ENCODE measurements around the gene CLNK. TPM values are rescaled to one million over a fixed set of nuclear protein-coding genes. Genes with fewer than 3 reads are reported as not detected.
A peak's percentile ranks its signal among the peaks of the same experiment; 100 is the strongest.

Gene CLNK
- polyA plus RNA-seq, 1 donor = 0.52 TPM

DNA sequence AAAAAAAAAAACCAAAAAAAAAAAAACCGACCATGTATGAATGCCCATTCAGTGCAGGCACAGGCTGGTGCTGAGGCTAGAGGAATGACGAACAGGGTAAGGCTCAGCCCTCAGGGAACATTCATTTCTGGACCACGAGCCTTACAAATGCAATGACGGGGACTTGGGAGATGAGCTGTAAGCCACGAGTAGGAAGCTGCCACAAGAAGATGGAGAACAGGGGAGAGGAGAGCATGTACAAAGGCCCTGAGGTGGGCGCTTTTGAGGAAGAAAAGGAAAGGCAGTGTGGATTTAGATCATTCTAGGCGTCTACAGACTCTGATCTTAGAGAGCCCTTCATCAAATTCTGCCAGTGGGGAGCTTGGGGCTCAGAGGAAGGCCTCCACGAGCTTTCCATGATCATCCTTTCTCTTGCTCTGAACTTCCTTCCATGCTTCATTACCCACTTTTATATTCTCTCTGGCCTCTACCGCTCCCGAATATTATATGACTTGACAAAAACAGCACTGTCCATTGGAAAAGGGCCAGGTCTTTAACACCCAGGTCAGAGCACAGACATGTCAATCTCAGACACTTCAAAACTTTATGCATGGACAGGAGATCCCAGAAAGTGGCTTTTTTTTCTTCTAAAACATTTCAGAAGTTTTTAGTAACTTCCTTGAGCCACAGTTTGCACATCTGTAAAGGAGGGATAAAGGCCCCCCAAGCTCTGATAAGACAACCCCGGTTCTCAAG is 224.1 kb downstream of the CLNK start:
- Histone ChIP-seq H3K9me3 (ENCODE audit: control insufficient read depth, low read depth, low read length) (peaks cover 15% of the 10 kb centered on the region), H3K27ac (ENCODE audit: low read length) (no peak overlapping the region), H3K36me3 (ENCODE audit: control insufficient read depth, insufficient read depth, low read length) (no peaks in the 10 kb centered on the region), H3K4me3 (ENCODE audit: low read length) (no peak overlapping the region), H3K27me3 (ENCODE audit: control insufficient read depth, insufficient read depth, low read length) (peaks cover 32% of the 10 kb centered on the region), H3K4me1 (ENCODE audit: control insufficient read depth, insufficient read depth, low read length) (peaks cover 12% of the 10 kb centered on the region)
- 100% methylated on average over 1 of the region's 11 CpGs for WGBS (ENCODE audit: insufficient coverage, low lambda C conversion rate)
- no peak for DNase-seq

DNA sequence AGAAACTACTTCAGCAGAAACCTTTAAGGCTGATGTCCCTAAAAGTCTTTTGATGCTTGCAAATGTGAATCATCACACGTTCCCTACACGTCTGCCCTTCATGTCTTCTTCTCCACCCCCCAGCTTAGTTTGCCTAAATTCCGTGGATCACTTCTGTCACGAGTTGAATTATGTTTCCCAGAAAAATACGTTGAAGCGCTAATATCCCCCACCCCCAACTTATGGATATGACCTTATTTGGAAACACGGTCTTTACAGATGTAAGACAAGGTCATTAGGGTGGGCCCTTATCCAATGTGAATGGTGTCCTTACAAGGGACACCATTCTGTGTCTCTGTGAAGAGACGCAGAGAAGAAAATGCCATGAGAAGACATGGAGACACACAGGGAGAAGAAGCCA is 225.3 kb downstream of the CLNK start:
- WGBS (ENCODE audit: insufficient coverage, low lambda C conversion rate) = 78% methylated on average over 3 of the region's 8 CpGs
- DNase-seq = no peak
- peaks cover 12% of the 10 kb centered on the region for H3K4me1 ChIP-seq (ENCODE audit: control insufficient read depth, insufficient read depth, low read length)
- peaks cover 32% of the 10 kb centered on the region for H3K27me3 ChIP-seq (ENCODE audit: control insufficient read depth, insufficient read depth, low read length)
- no peak overlapping the region for H3K4me3 ChIP-seq (ENCODE audit: low read length)
- peaks cover 9% of the 10 kb centered on the region for H3K36me3 ChIP-seq (ENCODE audit: control insufficient read depth, insufficient read depth, low read length)
- H3K27ac ChIP-seq (ENCODE audit: low read length) = no peak overlapping the region
- peaks cover 15% of the 10 kb centered on the region for H3K9me3 ChIP-seq (ENCODE audit: control insufficient read depth, low read depth, low read length)

DNA sequence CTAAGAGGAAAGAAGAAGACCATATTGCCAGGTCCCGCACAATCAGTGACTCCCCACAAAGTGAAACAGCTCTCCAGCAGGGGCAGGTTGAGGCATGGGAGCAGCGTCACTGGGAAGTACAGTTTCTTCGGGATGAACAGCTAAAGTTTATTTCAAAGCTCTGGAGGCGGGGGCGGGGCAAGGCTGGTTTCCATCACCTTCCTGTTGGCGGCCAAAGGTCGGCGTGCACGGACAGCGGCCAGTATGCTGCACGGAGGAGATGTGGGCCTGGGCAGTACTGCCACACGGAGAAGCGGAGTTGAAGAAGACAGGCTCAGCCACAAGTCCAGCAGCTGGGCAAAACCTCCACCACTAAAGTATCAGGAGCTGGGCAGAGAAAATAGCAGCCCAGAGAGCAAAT is 226.4 kb downstream of the CLNK start:
- peak in 1 of 2 donors; percentile 23 for DNase-seq
- Histone ChIP-seq H3K4me3 (ENCODE audit: low read length) (no peak overlapping the region), H3K27me3 (ENCODE audit: control insufficient read depth, insufficient read depth, low read length) (peaks cover 31% of the 10 kb centered on the region), H3K36me3 (ENCODE audit: control insufficient read depth, insufficient read depth, low read length) (peaks cover 14% of the 10 kb centered on the region), H3K4me1 (ENCODE audit: control insufficient read depth, insufficient read depth, low read length) (peaks cover 12% of the 10 kb centered on the region), H3K9me3 (ENCODE audit: control insufficient read depth, low read depth, low read length) (peaks cover 15% of the 10 kb centered on the region), H3K27ac (ENCODE audit: low read length) (no peak overlapping the region)
- WGBS (ENCODE audit: insufficient coverage, low lambda C conversion rate) = no CpG with 5 or more reads among the region's 13 CpGs

DNA sequence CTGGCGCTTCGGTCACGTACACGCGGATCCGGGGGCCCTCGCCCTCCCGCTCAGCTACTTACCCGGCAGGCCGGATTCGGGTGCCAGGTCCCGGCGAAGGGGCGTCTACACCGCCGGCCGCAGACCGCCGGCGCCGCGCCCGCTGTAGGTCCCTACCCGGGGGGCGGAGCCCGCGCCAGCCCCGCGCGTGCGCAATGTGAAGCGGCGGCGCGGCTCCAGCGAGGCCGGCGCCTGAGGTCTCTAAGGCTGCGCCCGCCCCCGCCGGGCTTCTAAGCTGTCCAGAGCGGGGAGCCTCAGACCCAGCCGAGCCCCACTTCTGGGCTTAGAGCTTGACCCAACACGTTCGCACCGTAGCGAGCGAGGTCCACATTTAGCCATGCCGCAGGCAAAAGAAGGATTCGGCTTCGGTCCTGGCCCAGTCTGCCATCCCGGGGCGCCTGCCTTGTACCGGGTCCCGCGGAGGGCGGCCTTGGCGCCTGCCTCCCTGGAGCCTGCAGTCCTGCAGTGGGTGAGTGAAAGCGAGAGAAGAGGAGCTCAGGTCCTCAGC is 227.2 kb downstream of the CLNK start, which contains the start of gene ZNF518B:
Gene ZNF518B (minus strand): TSS at position 172 of the 547 bp plus-strand sequence. CDS start 11,098 bp downstream, outside the sequence.
- H3K9me3 ChIP-seq (ENCODE audit: control insufficient read depth, low read depth, low read length) = peaks cover 15% of the 10 kb centered on the region
- peaks cover 22% of the 10 kb centered on the region for H3K27me3 ChIP-seq (ENCODE audit: control insufficient read depth, insufficient read depth, low read length)
- H3K27ac ChIP-seq (ENCODE audit: low read length) = no peak within 1 kb of the TSS
- peaks cover 22% of the 10 kb centered on the region for H3K36me3 ChIP-seq (ENCODE audit: control insufficient read depth, insufficient read depth, low read length)
- peak; percentile 72 to 80 for DNase-seq
- peaks cover 12% of the 10 kb centered on the region for H3K4me1 ChIP-seq (ENCODE audit: control insufficient read depth, insufficient read depth, low read length)
- peak within 1 kb of the TSS; percentile 63 for H3K4me3 ChIP-seq (ENCODE audit: low read length)
- WGBS (ENCODE audit: insufficient coverage, low lambda C conversion rate) = no CpG with 5 or more reads among the region's 60 CpGs

DNA sequence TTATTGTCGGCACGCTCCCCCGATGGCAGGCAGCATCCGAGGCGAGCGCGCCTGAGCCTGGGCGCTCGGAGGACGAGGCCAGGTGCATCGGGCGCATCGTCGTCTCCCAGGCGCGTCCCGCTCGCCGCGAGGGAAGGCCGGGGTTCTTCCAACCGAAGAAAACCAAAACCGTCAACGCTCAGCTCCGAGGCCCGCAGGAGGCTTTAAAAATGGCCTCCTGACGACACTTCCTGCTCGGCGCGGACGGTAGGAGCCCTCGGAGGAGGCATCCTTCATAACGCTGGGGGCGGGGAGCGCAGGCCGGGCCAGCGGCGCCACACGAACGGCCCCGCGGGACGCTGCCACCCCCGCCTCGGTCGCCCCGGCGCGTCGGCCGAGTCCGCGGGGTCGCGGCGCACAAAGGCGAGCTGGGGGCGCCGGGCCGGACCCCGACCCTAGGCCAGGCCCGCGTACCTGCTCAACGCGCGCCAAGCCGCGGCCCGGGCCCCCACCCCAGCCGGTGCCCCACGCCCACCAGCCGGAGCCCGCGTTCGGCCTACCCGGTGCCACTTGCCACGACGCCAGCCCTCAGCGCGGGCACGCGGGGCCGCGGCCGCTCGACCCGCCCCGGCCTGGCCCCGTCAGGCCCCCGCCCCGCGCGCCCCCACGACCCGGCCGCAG is 227.8 kb downstream of the CLNK start:
- Histone ChIP-seq H3K9me3 (ENCODE audit: control insufficient read depth, low read depth, low read length) (peaks cover 13% of the 10 kb centered on the region), H3K27me3 (ENCODE audit: control insufficient read depth, insufficient read depth, low read length) (peaks cover 16% of the 10 kb centered on the region), H3K27ac (ENCODE audit: low read length) (no peak overlapping the region), H3K36me3 (ENCODE audit: control insufficient read depth, insufficient read depth, low read length) (peaks cover 28% of the 10 kb centered on the region), H3K4me1 (ENCODE audit: control insufficient read depth, insufficient read depth, low read length) (peaks cover 12% of the 10 kb centered on the region), H3K4me3 (ENCODE audit: low read length) (peak overlapping the region; percentile 63)
- DNase-seq = peak; percentile 48 to 86
- no CpG with 5 or more reads among the region's 96 CpGs for WGBS (ENCODE audit: insufficient coverage, low lambda C conversion rate)

DNA sequence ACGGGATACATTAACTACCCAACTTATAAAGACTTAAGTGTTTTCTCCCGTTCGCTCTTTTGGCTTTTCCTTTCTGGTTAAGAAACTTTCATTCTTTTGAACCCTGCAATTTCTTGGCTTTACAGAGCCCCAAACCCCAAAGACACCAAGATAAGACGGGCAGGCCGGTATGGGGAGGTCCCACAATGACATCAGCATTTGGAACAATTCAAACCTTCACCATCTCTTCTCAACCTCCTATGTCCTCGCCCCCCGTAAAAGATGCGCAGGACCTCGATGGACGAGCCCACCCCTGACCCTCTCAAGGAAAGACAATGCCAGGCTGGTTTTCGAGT is 228.3 kb downstream of the CLNK start:
- H3K27me3 ChIP-seq (ENCODE audit: control insufficient read depth, insufficient read depth, low read length) = peaks cover 13% of the 10 kb centered on the region
- H3K27ac ChIP-seq (ENCODE audit: low read length) = no peak overlapping the region
- peaks cover 9% of the 10 kb centered on the region for H3K4me1 ChIP-seq (ENCODE audit: control insufficient read depth, insufficient read depth, low read length)
- peak overlapping the region; percentile 63 for H3K4me3 ChIP-seq (ENCODE audit: low read length)
- H3K36me3 ChIP-seq (ENCODE audit: control insufficient read depth, insufficient read depth, low read length) = peaks cover 31% of the 10 kb centered on the region
- no peak for DNase-seq
- no CpG with 5 or more reads among the region's 11 CpGs for WGBS (ENCODE audit: insufficient coverage, low lambda C conversion rate)
- peaks cover 13% of the 10 kb centered on the region for H3K9me3 ChIP-seq (ENCODE audit: control insufficient read depth, low read depth, low read length)

DNA sequence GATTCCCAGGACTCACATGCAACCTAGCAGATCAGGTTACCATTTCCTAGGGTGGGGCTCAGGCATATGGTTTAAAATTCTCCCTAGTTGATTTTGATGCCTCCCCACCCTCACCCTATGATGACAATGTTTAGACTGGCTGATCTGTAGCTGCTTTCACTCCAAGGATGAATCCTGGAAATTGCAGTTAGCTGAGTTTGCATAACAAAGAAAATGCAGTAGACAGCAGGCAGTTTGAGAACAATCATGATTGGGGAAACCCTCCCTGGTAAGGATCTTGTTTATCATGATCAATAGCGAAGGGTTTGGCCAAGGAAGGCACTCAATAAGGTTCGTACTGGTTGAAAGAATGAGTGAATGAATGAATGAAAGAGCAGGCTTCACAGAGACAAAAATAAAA is 229.4 kb downstream of the CLNK start:
- no peak overlapping the region for H3K4me3 ChIP-seq (ENCODE audit: low read length)

DNA sequence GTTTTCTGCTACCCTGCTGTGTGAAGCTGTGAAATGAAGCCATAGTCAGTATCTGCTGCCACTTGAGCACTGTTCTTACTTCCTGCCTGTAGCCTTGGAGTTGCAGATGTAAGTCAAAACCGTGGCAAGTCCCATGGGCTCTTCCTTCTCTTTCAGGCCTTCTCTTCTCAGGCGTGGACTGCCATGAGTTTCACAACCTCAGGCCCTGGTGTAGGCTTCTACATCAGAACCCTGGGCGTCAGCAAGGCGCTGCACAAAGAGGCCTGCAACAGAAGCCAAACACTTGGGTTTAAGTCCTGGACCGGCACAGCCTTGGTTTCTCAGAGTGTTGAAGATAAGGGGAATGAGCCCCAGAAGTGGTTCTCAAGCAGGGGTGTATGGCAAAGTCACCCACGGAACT is 229.8 kb downstream of the CLNK start:
- Histone ChIP-seq H3K9me3 (ENCODE audit: control insufficient read depth, low read depth, low read length) (peaks cover 13% of the 10 kb centered on the region), H3K27ac (ENCODE audit: low read length) (no peak overlapping the region), H3K36me3 (ENCODE audit: control insufficient read depth, insufficient read depth, low read length) (peaks cover 42% of the 10 kb centered on the region), H3K4me3 (ENCODE audit: low read length) (no peak overlapping the region), H3K4me1 (ENCODE audit: control insufficient read depth, insufficient read depth, low read length) (peaks cover 9% of the 10 kb centered on the region), H3K27me3 (ENCODE audit: control insufficient read depth, insufficient read depth, low read length) (peaks cover 6% of the 10 kb centered on the region)
- DNase-seq = no peak
- WGBS (ENCODE audit: insufficient coverage, low lambda C conversion rate) = no CpG with 5 or more reads among the region's 6 CpGs

More for the DNA sequence above, 229.4 kb downstream of the CLNK start:
- no CpG with 5 or more reads among the region's 2 CpGs for WGBS (ENCODE audit: insufficient coverage, low lambda C conversion rate)
- no peak for DNase-seq
- Histone ChIP-seq H3K27me3 (ENCODE audit: control insufficient read depth, insufficient read depth, low read length) (peaks cover 6% of the 10 kb centered on the region), H3K9me3 (ENCODE audit: control insufficient read depth, low read depth, low read length) (peaks cover 13% of the 10 kb centered on the region), H3K36me3 (ENCODE audit: control insufficient read depth, insufficient read depth, low read length) (peaks cover 41% of the 10 kb centered on the region), H3K4me1 (ENCODE audit: control insufficient read depth, insufficient read depth, low read length) (peaks cover 9% of the 10 kb centered on the region), H3K27ac (ENCODE audit: low read length) (no peak overlapping the region)

DNA sequence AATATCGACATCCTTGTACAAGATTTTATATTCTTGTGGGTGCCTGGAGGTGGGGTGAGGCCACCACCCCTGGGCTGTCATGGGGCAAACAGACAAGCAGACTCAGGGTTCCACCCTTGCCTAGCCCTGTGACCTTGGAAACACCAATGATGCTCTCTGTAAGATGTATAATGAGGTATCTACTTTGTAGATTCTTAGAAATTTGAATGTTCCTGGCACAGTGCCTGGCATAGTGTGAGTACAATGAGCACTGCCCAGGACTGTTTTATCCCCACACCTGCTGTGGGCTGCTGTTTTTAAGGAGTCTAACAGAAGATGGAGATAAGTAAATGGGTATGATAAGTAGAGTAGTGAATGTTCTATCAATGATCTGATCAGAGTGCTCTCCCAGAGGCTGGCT is 230.4 kb downstream of the CLNK start:
- H3K4me1 ChIP-seq (ENCODE audit: control insufficient read depth, insufficient read depth, low read length) = peaks cover 9% of the 10 kb centered on the region
- H3K27ac ChIP-seq (ENCODE audit: low read length) = no peak overlapping the region
- peaks cover 6% of the 10 kb centered on the region for H3K27me3 ChIP-seq (ENCODE audit: control insufficient read depth, insufficient read depth, low read length)
- no CpG with 5 or more reads among the region's 1 CpG for WGBS (ENCODE audit: insufficient coverage, low lambda C conversion rate)
- no peak overlapping the region for H3K4me3 ChIP-seq (ENCODE audit: low read length)
- H3K36me3 ChIP-seq (ENCODE audit: control insufficient read depth, insufficient read depth, low read length) = peaks cover 42% of the 10 kb centered on the region
- peaks cover 13% of the 10 kb centered on the region for H3K9me3 ChIP-seq (ENCODE audit: control insufficient read depth, low read depth, low read length)
- DNase-seq = no peak

DNA sequence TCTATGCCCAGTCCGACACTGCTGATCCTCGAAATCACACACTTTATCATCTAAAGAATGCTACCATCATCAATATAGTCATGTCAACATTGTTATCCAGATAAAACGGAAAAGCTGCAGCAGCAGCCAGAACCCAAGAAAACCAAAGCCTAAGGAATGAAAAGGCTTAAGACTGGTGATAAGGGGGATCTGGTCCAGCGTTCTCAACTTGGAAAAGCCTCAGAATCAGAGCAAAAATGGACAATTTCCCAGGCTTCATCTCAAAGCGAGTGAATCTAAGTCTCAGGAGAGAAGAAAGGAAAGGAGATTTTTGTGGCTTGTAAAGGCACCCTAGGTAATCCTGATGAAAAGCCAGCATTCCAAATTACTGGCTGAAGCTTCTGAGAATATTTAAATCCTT is 235.6 kb downstream of the CLNK start:
- no peaks in the 10 kb centered on the region for H3K4me1 ChIP-seq (ENCODE audit: control insufficient read depth, insufficient read depth, low read length)

More for the DNA sequence above, 235.6 kb downstream of the CLNK start:
- no peaks in the 10 kb centered on the region for H3K27me3 ChIP-seq (ENCODE audit: control insufficient read depth, insufficient read depth, low read length)
- H3K27ac ChIP-seq (ENCODE audit: low read length) = no peak overlapping the region
- peaks cover 28% of the 10 kb centered on the region for H3K9me3 ChIP-seq (ENCODE audit: control insufficient read depth, low read depth, low read length)
- no peak overlapping the region for H3K4me3 ChIP-seq (ENCODE audit: low read length)
- 60% methylated on average over 1 of the region's 5 CpGs for WGBS (ENCODE audit: insufficient coverage, low lambda C conversion rate)
- peaks cover 57% of the 10 kb centered on the region for H3K36me3 ChIP-seq (ENCODE audit: control insufficient read depth, insufficient read depth, low read length)
- no peak for DNase-seq
